B cell (primary cell): Measurements from ENCODE around the gene NR5A2.

Experiments
- EZH2 ChIP-seq: IDR thresholded peaks from 2 replicates; pipeline ENCODE4 v1.6.1; 2012; ENCODE audit warnings: borderline replicate concordance, low read depth, mild to moderate bottlenecking, moderate library complexity, low read length; ENCODE audit not compliant: insufficient read depth, poor library complexity, severe bottlenecking
- TF ChIP-seq, protein P1 (sequence below): fragments of 200-600 bp; IDR thresholded peaks from one replicate; pipeline ENCODE4 v1.8.0; 2022; ENCODE audit warnings: antibody characterized with exemption, mild to moderate bottlenecking

DNA sequence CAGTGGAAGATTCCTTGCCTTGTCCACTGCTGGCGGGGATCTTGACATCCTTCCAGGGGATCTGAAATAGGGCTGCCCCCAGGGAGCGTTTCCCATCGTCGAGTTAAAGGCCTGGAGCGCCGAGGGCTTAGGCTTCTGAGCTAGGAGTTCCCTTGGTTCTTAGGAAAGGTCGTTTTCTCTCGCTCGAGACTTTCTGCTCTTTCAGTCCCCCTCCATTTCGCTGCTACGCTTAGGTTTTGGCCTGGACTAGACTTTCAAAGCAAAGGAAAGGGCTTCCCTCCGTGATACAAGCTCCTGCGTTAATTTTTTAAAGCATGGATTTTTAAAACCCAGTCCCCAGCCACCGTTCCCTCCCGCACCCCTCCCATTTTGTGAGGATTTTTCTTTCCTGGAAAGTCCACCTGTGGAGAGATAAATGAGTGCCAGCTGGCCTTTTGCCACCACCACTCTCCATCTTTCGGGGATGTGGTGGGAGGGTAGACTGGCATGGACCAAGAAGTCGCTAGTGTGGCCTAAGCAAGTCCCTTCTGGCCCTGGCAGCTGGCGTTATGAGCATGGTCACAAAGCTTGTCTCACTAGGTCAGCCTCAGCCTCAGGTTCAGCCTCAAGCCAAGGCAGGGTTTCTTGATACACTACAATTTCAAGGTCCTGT is 9.2 kb downstream of the NR5A2 start:
- TF ChIP-seq, protein P1, sequence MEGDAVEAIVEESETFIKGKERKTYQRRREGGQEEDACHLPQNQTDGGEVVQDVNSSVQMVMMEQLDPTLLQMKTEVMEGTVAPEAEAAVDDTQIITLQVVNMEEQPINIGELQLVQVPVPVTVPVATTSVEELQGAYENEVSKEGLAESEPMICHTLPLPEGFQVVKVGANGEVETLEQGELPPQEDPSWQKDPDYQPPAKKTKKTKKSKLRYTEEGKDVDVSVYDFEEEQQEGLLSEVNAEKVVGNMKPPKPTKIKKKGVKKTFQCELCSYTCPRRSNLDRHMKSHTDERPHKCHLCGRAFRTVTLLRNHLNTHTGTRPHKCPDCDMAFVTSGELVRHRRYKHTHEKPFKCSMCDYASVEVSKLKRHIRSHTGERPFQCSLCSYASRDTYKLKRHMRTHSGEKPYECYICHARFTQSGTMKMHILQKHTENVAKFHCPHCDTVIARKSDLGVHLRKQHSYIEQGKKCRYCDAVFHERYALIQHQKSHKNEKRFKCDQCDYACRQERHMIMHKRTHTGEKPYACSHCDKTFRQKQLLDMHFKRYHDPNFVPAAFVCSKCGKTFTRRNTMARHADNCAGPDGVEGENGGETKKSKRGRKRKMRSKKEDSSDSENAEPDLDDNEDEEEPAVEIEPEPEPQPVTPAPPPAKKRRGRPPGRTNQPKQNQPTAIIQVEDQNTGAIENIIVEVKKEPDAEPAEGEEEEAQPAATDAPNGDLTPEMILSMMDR = no peak
- no peak for TF ChIP-seq EZH2
